Gastroesophageal sphincter (tissue), 3 donors: ENCODE results near the gene GRID2.

ENCODE experiments used
- CTCF ChIP-seq, 4 experiments: fragments of 200-600 bp in 2 of 4; fragments of 450-650 bp in 2 of 4; sonication (generic) in 1 of 4; IDR thresholded peaks; one replicate each; pipeline ENCODE4 v1.5.1; 2017 to 2019; ENCODE audit warnings: antibody characterized with exemption in 4 of 4, mild to moderate bottlenecking in 2 of 4, moderate library complexity in 2 of 4
- POLR2AphosphoS5 ChIP-seq: sonication (generic); formaldehyde crosslinking; IDR thresholded peaks from one replicate; pipeline ENCODE4 v1.6.1; 2017; ENCODE audit warnings: antibody characterized with exemption

- TF ChIP-seq CTCF (IDR thresholded peaks at IDR 0.05): no peak
- TF ChIP-seq POLR2AphosphoS5: no peak
These were observed 726.0 kb downstream of the GRID2 start for GRCh38 chr4:93029769-93030168.
